ENCODE data around the gene ARHGAP42. TPM values are rescaled to one million over a fixed set of nuclear protein-coding genes. Genes with fewer than 3 reads are reported as not detected.

Gene ARHGAP42
- total and polyA plus RNA-seq, 10 of the 15 experiments (the other 5 are each of a cell fraction or from before 2014, with no cell fraction given), result 1.8 to 6.3 (median 3.2) TPM

DNA sequence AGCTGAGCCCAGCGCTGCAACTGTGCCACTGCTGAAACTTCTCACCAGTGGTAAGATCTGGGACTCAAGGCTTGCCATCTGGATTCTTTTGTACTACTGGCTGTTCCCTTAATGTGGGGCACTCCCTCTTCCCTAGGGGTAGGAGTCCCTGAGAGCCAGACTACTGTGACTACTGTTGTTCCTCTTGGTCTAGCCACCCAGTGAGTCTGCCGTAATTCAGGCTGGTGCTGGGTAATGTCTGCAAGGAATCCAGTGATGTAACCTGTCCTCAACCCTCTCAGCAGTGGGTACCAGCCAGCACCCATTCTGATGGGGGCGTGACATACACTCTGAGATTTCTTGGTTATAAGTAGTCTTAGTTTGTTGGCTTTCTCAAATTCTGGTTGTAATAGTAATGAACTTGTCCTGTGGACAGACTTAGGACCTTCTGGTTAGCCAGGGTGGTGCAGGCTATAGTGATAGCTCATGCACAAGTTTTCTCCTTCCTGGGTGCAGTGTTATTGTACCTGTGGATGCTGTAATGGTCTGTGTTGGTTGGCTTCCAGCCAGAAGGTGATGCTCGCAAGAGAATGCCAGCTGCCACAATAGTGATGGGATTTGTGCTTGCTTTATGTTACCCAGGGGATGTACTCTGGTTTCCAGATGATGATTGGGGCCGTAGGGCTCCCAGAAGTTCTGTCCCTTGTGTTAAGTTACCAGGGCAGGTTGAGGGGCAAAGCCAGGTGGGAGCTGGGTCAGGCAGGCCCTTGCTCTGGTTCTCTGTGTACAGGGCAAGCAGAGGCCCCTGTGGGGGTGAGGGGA is 65.5 kb downstream of the ARHGAP42 start:
- no peak for ATAC-seq
- no peaks in the 10 kb centered on the region for H3K36me3 ChIP-seq (ENCODE audit: control insufficient read depth in 2 of 2, insufficient read depth in 2 of 2, low read length in 1 of 2)
- intact Hi-C loops (cut with micrococcal nuclease; ENCODE audit: unreplicated experiment) (no loop called here), in situ Hi-C loops (cut with MboI) (no loop called here)
- ChIA-PET CTCF (no interaction called here), POLR2A (interaction anchor here (0.5 kb wide), 1 partner anchor 880 kb away, joined by 3 read pairs; no protein-coding TSS in a partner anchor), SMC1A (ENCODE audit: uncharacterized antibody, unreplicated experiment) (no interaction called here), RAD21 (ENCODE audit: unreplicated experiment) (no interaction called here)
- no peak for TF ChIP-seq EED (IDR thresholded peaks at IDR 0.05; ENCODE audit: low read depth)
- TF ChIP-seq PML (IDR thresholded peaks at IDR 0.05; ENCODE audit: low read length), result no peak
- TF ChIP-seq FOXM1 (IDR thresholded peaks at IDR 0.05; ENCODE audit: low read depth, low read length), result no peak
- TF ChIP-seq ZBTB33 (IDR thresholded peaks at IDR 0.05), result no peak
- TF ChIP-seq IKZF2 (IDR thresholded peaks at IDR 0.05), result no peak
- no peak for TF ChIP-seq KAT2A (conservative IDR thresholded peaks at IDR 0.05; ENCODE audit: control insufficient read depth, low read depth, low read length)
- TF ChIP-seq TCF12 (IDR thresholded peaks at IDR 0.05; ENCODE audit: low read depth, low read length), result no peak
- TF ChIP-seq STAT1 (conservative IDR thresholded peaks at IDR 0.05), result no peak
- BruUV-seq (replicated peaks), result no TSS peak
- H3K9me3 ChIP-seq (replicated peaks; ENCODE audit: control insufficient read depth, insufficient read depth, low read length), result peaks cover 6% of the 10 kb centered on the region; the same call in 1 of the 3 replicates
- H3K79me2 ChIP-seq (ENCODE audit: control insufficient read depth, insufficient read depth, low read length), result no peaks in the 10 kb centered on the region
- no peaks in the 10 kb centered on the region for H4K20me1 ChIP-seq (ENCODE audit: control insufficient read depth, insufficient read depth)
- no peak overlapping the region for H3K4me2 ChIP-seq (ENCODE audit: control insufficient read depth, insufficient read depth)
- H3K27me3 ChIP-seq (replicated peaks in 1 of 2; ENCODE audit: control insufficient read depth in 2 of 2, insufficient read depth in 2 of 2, low read length in 1 of 2), result no peaks in the 10 kb centered on the region
- H3K27ac ChIP-seq (ENCODE audit: control insufficient read depth, insufficient read depth), result no peak overlapping the region
- no peak for FAIRE-seq
- H2AFZ ChIP-seq (ENCODE audit: control insufficient read depth, low read depth, low read length), result no peak overlapping the region
- no peak overlapping the region for H3K9ac ChIP-seq (ENCODE audit: control insufficient read depth, insufficient read depth, low read length)
- no peak overlapping the region for H3K4me3 ChIP-seq
- no peak for DNase-seq (ENCODE audit: low read depth, low spot score)
- H3K4me1 ChIP-seq (ENCODE audit: control insufficient read depth, insufficient read depth, low read length), result no peaks in the 10 kb centered on the region
- WGBS (ENCODE audit: insufficient coverage, insufficient replicate concordance, low lambda C conversion rate, missing lambda C conversion rate), result 81% methylated on average over 5 of the region's 5 CpGs

Measured in GM12878 (cell line).